HG03025 (cell line): Measurements from ENCODE around the gene CDH5.

Experiments used
- ATAC-seq: cut with Tn5 transposase; IDR thresholded peaks from one replicate; pipeline ENCODE4 v1.9.1; 2021; ENCODE audit warnings: mild to moderate bottlenecking, moderate library complexity; ENCODE audit not compliant: unreplicated experiment, low FRiP score

Gene CDH5

DNA sequence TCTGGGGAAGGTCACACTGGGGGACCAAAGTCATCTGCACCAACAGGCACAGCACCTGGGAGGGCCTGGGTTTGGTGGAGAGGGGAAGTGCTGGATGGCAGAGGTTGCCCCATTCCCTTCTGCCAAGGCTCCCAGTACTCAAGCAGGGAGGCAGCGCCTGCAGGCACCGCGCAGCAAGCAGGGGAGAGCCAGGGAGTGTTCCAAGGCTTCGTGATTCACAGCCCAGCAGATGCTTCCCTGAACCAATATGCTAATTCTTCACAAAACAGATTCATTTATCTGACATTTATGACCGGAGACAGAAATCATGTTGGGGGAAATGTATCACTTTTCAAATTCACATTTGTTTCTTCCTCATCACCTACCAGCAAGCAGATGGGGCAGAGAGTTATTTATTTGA, 13.4 kb upstream of the CDH5 start:
- ATAC-seq = no peak

DNA sequence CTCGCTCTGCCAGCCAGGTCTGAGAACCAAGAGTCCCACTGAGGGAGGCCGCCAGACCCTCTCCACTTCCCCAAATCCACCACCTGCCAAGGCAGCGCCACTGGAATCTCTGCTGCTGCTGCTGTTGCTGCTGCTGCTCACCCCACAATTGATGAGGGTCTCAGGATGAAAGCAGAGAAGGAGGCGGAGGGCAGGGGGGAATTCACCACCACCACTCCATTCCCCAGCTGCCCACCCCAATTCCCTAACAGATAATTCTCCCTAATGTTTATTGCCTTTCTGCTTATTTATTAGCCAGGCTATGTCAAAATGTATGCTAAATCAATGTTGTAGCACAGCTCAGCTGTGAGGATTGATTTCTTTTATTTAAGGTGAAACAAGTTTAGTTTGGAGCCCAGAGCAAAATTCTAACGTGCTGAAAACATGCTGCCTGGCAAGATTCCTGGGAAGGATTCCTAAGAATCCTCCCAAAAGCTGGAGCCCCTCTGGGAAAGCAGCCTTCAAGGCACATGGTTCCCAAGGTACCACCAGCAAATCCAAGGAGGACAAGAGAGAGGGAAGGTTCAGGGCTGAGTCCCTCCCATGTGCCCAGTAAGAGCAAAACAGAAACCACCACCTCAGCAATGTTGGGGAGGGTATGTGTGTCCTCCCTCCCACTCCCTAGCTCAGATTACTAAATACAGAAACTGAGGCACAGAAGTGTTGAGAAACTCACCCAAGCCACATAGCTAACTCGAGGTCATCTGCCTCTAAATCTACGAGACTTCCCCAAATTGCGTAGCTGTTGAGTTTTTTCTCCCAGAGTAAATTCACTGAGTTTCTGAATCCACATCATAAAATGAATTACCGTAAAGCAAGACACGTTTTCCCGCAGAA, 12.2 kb upstream of the CDH5 start:
- no peak for ATAC-seq

DNA sequence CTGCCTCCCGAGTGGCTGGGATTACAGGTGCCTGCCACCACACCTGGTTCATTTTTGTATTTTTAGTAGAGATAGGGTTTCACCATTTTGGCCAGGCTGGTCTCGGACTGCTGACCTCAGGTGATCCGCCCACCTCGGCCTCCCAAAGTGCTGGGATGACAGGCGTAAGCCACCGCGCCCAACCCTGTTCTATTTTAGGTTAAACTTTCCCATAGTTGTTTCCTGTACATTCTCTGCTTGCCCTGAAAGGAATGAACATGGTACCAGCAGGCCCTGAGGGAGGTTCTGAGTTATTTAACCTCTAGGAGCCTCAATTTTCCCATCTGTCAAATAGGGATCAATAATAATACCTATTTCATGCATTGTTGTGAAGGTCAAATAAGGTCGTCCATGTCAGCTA, 11.0 kb upstream of the CDH5 start:
- ATAC-seq = no peak

DNA sequence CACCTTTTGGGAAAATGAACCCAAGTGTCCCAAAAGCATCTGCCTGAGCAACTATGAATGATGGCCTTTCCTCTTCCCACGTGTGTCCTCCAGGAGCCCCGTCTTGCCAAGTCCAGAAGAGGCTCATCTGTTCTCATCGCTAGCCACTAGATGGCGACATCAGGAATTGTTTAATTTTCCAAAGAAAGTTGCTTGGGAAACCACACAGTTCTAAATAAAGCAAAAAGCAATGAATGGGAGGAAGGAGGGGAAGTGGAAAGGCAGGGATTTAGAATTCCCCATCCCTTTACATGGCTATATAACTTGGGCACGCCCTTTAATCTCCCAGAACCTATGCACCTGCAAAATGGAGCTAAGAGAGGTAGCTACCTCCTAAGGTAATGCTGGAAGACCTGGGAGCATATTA, 9.0 kb upstream of the CDH5 start:
- ATAC-seq = no peak

DNA sequence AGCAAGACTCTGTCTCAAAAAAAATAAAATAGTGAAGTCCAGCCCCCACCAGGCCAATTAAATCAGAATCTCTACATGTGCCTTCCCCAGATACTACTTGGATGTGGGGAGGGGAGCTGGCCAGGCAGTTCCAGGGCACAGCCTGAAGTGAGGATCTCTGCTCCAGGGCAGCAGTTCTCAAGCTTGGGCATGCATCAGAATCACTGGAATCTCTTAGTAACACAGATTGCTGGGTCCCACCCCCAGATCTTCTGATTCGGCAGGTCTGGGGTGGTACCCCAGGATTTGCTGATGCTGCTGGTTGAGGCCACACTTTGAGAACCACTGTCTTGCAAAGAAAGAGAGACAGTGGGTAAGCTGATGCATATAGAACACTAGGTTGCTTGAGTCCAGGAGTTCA, 8.3 kb upstream of the CDH5 start:
- no peak for ATAC-seq

DNA sequence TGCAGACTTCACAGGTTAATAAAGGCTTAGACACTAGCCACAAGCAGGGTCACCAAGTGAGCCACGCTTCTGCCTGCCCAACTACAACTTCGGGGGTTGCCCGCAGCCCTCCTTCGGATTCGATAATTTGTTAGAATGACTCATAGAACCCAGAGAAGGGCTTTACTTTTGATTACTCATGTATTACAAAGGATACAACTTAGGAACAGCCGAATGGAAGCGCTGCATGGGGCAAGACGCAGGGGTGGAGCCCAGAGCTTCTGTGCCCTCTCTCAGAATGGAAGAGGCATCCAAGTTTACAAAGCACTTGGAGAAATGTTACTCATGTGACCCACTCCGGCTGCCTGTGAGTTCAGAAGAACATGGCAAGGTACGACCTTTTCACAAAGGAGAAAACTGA, 7.5 kb upstream of the CDH5 start:
- ATAC-seq = no peak

DNA sequence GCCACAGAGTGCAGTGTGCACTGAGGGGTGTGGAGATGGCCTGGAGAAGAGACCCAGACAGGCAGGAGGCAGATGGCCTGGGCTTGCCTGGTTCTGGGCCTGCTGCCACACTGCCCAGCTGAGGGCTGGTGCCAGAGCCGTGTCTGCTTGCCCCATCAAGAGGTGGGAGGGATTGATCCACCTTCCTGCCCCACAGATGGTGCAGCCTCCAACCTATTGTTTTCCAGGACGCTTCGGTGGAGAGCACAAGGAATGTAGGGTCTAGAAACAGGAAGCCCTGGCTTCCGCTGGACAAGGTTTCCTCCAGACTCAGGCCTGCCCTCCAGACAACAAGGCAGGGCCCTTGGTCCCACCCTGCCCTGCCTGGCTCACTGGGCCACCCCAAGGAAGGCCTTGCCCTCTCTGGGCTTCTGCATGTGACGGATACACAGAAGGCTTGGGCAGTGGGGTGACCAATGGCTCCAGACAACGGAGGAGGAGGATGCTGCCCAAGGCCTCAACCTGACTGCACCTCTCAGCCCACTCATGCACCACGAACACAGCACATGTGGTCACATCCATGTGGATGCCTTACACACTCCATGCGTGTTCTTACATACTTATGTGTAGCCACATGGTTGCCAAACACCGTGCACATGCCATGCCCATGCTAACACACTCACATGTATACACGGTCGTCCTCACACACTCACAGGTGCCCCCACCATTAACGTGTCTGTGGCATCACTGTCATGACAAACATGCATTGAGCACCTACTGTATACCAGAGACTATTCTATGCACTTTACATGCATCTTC, 6.5 kb upstream of the CDH5 start:
- no peak for ATAC-seq

DNA sequence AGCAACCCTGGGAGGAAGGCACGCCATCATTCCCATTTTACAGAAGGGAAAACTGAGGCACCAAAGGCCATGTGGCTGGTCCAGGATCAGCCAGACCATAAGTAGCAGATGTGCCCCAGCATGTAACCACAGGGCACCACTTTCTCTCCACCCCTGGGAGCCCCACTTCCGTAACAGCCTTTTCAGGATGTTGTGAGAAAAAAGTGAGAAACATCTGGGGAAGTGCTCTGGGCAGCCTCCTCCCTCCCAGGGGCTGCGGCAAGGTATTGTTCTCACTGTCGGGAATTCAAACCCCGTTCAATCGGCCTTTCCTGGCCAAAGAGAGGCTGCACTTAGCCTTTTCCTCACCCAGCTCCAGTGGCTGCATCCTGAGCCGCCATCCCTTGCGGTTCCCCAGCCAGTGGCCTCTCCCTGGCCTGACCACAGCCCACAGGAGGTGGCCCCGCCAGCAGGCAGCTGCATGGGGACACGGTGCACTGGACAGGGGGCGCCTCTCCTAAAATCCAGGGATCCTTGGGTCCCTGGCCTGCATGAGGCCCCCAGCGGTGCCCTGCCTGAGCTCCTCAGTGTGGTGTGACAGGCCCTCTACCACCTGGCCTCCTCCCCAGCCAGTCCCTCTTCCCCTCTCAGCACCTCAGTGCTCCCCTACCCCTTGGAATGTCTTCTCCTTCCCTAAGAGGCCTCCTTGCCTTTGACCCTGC, 5.7 kb upstream of the CDH5 start:
- ATAC-seq = no peak

DNA sequence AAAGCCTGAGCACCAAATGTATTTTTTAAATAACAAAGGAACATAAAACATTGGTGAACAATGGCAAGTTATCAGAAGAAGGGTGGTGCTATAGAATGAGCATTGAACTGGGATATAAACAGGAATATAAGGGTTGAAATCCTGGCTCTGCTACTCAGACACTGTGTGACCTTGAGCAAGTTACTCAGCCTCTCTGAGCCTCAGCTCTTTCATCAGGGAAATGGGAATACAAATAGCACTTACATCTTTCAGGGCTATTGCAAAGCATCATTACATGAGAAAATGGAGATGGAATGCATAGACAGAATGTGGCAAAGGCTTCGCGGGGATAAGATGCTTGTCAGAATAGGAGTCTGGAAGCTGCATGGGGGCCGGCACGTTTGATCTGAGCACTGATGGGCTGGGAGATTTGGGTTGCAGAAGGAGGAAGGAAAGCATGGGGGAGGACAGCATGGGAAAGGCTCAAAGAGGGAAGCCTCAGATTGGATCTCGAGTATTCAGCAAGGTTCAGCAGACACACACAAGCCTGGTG, 4.8 kb upstream of the CDH5 start:
- ATAC-seq = no peak

DNA sequence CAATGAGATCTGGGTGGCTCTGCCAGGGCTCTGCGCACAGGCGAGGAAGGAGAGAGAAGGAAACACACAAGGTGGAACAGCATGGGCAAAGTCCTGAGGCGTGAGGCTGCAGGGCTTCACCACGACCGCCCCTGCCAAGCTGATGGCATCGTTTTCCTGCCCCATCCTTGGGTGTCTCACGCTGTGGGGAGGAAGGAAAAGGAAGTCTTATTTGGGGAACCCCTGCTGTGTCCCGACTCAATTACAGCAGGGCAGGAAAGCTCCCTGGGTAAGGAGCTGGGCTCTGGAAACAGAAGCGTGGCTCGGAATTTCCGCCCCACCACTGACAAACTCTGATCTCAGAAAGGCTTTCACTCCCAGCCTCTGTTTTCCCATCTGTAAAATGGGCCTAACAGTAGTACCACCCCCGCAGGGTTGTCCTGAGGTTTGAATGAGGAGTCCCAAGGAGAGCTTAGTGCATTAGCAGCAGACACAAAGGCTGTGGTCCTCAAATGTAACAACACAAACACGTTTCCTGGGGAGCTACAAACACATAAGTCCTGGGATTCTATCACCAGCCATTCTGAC, 3.2 kb upstream of the CDH5 start:
- no peak for ATAC-seq

DNA sequence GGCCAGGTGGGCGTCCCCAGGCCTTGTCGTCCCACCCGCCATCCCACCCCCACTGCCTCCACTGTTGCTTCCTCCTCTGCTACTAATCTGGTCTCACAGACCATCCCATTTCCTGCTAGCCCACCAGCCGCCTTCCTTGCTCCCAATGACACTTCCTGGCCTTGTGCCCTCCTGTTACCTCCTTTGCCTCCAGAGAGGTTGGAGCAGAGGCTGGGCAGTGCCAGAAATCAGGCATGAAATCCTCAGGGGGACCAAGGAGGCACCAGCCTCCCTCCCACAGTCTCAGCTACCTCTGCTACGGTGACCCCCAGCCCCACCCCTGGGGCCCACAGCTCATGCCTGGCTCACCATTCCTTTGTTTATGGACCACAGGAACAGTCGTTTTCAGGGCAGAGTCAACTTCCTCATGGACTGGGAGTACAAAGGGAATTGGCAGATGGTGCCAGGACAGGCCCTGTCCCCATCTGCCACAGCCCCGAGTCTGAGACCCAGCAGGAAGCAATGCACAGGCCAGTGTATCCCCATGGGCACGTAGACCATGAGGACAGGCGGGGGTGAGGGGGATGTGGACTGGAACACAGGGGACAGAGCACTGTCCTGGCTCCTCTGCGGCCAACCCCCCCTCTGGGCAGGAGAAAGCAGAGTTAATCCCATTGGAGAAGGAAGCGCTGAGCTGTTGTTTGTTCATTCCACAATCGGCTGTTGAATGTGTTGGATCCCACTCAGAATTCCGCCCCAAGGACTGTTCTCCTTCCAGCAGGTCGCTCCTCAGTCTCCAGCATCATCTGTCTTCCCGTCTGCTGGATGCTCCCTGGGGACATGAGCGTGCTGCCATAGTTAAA, 2.2 kb upstream of the CDH5 start:
- ATAC-seq = no peak

DNA sequence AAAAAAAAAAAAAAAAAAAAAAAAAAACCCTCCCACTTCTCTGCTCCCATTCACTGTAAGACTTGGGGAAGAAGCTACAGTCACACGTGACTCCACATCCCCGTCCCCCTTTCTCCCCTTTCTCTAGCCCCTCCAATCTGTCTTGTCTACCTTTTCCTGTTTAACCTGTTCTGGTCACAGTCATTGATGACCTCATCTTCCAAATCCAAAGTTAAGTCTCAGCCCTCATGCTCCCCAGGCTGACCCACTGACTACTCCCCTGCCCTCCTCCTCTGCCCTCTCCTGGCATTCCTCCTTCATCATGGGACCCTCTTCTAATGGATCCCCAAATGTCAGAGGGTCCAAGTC, 1.6 kb upstream of the CDH5 start:
- no peak for ATAC-seq

DNA sequence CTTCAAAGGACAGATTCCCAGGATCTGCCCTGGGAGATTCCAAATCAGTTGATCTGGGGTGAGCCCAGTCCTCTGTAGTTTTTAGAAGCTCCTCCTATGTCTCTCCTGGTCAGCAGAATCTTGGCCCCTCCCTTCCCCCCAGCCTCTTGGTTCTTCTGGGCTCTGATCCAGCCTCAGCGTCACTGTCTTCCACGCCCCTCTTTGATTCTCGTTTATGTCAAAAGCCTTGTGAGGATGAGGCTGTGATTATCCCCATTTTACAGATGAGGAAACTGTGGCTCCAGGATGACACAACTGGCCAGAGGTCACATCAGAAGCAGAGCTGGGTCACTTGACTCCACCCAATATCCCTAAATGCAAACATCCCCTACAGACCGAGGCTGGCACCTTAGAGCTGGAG, 840 bp upstream of the CDH5 start:
- ATAC-seq = no peak

DNA sequence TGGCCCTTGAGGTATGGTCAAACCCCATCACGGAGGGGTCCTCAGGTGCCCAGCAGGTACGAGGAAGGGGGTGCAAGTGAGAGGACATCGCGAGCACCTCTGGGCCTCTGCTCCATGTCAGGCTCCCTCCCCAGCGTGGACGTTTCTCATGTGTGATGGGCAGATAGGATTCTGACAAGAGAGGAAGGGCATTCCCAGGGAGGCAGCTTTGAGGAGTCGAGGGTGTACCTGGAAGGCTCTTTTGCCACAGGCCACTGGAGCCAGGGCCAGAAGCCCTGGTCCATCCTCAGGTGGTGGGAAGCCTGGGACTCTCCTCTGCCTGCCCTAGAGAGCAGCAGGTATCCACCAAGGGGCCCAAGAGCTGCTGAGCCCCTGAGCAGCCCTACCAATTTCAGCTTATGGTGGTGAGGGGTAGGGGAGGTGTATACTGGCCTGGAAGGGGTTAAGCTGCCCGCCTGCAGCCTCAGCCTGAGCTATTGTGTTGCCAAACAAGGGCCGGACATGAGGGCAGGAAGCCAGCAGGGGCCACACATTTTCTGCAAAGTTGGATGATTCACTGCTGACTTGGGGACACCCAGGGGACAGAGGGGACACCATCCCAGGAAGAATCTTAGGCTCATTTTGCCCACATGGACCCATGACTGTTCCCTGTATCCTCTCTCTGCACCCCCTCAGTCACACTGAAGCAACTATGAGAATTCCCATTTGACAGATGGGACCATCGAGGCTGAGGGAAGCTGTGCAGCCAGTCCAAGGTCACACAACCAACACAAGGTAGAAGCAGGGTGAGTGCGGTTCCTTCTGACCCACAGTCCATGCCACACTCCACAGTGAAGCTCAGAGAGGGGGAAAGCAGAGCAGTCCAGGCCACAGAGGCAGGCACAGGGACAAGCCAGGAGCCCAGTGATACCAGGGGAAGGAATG, 1.7 kb downstream of the CDH5 start:
- no peak for ATAC-seq

DNA sequence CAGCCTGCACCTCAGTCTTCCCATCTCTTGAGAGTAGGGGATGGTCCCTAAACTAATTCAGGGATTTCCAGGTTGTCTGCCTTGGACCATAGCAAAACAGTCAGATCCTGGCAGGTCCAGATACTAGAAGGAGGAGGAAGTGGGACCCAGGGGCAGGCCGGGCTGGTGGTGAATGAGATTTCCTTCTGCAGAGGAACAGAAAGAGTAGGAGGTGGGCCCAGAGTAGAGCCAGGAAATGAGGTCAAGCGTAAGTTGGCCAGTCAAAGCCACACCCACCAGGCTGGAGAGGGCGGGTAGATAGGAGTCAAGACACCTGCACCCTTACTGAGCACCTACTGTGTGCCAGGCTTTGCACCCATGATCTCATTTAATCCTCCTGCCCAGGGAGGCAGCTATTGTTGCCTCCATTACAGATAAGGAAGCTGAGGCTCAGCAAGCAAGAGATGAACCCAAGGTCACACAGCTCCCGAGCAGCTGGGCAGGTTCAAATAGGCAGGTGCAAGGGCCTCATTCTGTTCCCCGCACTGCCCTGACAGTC, 2.6 kb downstream of the CDH5 start:
- ATAC-seq = no peak

DNA sequence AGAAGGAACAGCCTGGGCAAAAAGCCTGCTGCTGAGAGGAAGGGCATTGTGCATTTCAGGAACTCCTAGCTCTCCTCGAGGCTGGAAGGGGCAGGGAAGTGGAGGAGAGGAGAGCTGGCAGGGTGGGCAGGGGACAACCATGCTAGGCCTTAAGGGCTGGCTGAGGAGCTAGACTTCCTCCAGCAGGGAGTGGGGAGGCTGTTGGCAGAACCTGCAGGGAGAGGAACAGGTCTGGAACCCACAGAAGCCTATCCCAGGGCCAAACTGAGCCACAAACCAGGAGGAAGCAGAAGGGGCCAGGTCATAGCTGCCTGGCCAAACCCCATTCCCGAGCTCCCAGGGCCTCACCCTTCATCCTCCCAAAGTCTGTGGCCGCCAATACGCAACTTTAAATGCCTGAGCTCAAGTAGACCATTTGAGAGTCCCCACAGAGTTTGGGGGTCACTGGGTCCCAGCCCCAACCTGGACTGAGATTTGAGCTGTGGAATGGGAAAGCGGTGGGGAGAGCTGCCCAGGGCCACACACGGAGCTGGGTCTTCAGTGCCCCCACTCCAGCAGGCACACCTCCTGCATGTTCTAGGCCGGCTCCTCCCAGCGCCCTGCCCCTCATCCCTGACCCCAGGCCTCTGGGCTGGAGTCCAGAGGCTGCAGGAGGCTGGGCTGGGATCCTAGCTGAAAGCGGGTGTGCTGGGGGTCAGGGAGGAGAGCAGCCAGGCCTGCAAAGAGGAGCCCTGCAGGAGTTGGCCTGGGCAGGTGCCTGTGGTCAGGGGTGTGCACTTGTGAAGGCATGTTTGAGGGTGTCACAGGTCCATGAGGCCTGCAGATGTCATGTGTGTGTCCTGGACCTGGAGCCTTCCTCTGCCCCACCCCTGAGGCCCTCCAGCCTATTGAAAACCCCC, 4.5 kb downstream of the CDH5 start:
- no peak for ATAC-seq

DNA sequence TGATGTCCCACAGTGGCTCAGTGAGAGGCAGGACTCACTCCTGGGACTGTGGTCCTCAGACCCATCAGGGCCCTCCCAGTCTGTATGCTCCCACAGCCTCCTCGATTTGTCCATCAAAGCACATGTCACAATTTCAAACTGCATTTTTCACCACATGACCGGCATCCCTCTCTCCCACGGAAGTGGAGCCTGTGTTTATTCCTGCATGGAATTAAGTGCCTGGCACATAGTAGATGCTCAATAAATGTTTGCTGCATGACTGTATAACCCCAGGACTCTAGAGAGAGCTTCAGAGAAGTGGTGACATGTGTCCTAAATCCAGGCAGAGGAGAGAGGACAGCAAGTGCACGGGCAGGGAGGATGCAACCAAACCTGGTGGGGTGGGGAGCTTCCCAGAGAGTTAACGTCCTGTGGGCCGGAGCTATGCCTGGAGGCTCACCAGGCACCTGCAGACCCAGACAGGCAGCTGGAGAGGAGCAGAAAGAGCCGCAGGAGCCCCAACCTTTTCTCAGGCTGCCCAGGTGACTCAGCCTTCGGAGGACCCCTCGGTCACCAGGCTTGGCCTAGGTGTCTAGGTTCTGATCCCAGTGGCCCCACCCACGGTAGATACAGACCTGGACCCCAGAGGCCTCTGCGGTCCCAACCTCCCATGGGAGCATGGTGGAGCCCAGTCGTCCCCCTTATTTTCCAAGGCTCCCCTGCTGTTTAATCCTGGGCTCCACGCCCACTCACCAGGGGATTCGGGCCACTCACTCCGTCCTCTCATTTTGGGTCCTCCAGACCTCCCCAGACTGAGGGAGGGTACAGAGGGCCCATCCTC, 5.8 kb downstream of the CDH5 start:
- ATAC-seq = no peak
